ENCODE measurements around the gene ZBTB46.

The ZBTB46 gene

GRCh38 chr20:63837479-63837878 lies 6.4 kb upstream of the ZBTB46 start:
- DNase-seq (ENCODE audit: low spot score): no peak

- no peak for DNase-seq (ENCODE audit: low spot score)
Measured at GRCh38 chr20:63836458-63837344, 5.6 kb upstream of the ZBTB46 start.

- peak; percentile 99 for DNase-seq (ENCODE audit: low spot score)
Measured at GRCh38 chr20:63835021-63835858, 4.2 kb upstream of the ZBTB46 start.

GRCh38 chr20:63834491-63834880 lies 3.4 kb upstream of the ZBTB46 start:
- DNase-seq (ENCODE audit: low spot score): no peak

GRCh38 chr20:63833776-63834490 lies 2.9 kb upstream of the ZBTB46 start:
- no peak for DNase-seq (ENCODE audit: low spot score)

- DNase-seq (ENCODE audit: low spot score): peak; percentile 87
Measured at GRCh38 chr20:63831993-63832686, 1.1 kb upstream of the ZBTB46 start.

GRCh38 chr20:63831646-63831992 lies 555 bp upstream of the ZBTB46 start:
- no peak for DNase-seq (ENCODE audit: low spot score)

GRCh38 chr20:63829945-63830835 lies 874 bp downstream of the ZBTB46 start:
- DNase-seq (ENCODE audit: low spot score): peak; percentile 54

GRCh38 chr20:63829603-63829944 lies 1.5 kb downstream of the ZBTB46 start:
- DNase-seq (ENCODE audit: low spot score): no peak

- DNase-seq (ENCODE audit: low spot score): no peak
Measured at GRCh38 chr20:63828951-63829350, 2.1 kb downstream of the ZBTB46 start.

GRCh38 chr20:63828545-63828944 lies 2.5 kb downstream of the ZBTB46 start:
- no peak for DNase-seq (ENCODE audit: low spot score)

- no peak for DNase-seq (ENCODE audit: low spot score)
Measured at GRCh38 chr20:63828124-63828523, 2.9 kb downstream of the ZBTB46 start.

GRCh38 chr20:63826753-63827152 lies 4.3 kb downstream of the ZBTB46 start:
- no peak for DNase-seq (ENCODE audit: low spot score)

- no peak for DNase-seq (ENCODE audit: low spot score)
Measured at GRCh38 chr20:63825331-63826118, 5.5 kb downstream of the ZBTB46 start.

- no peak for DNase-seq (ENCODE audit: low spot score)
Measured at GRCh38 chr20:63823691-63824311, 7.3 kb downstream of the ZBTB46 start.

- no peak for DNase-seq (ENCODE audit: low spot score)
Measured at GRCh38 chr20:63822276-63822696, 8.8 kb downstream of the ZBTB46 start.

- DNase-seq (ENCODE audit: low spot score): no peak
Measured at GRCh38 chr20:63821811-63822210, 9.3 kb downstream of the ZBTB46 start.

GRCh38 chr20:63819224-63819921 lies 11.7 kb downstream of the ZBTB46 start:
- no peak for DNase-seq (ENCODE audit: low spot score)
